Stimulated activated naive CD8-positive, alpha-beta T cell treated with anti-CD3 and anti-CD28 coated beads, Interleukin-15, Interleukin-2, amounts not matched to agents 100 ng/mL and 50 ng/mL, for 24 hours (primary cell): Measurements from ENCODE around the gene EXT2.

Experiments used
- H3K27ac Mint-ChIP-seq: one replicate; pipeline ENCODE4 v1.8.0; 2021; ENCODE audit warnings: mild to moderate bottlenecking, mixed read lengths
- H3K27me3 Mint-ChIP-seq: one replicate; pipeline ENCODE4 v1.8.0; 2021; ENCODE audit warnings: mixed read lengths
- H3K36me3 Mint-ChIP-seq: one replicate; pipeline ENCODE4 v1.8.0; 2021; ENCODE audit warnings: low read depth, mixed read lengths
- H3K4me1 Mint-ChIP-seq: one replicate; pipeline ENCODE4 v1.8.0; 2021; ENCODE audit warnings: low read depth, mixed read lengths
- H3K4me3 Mint-ChIP-seq: one replicate; pipeline ENCODE4 v1.8.0; 2021; ENCODE audit warnings: mild to moderate bottlenecking, mixed read lengths
- H3K9me3 Mint-ChIP-seq: one replicate; pipeline ENCODE4 v1.8.0; 2021; ENCODE audit warnings: mixed read lengths

Gene EXT2

GRCh38 chr11:44158384-44158783 lies 62.9 kb downstream of the EXT2 start:
- Mint-ChIP-seq H3K9me3 (peaks cover 4% of the 10 kb centered on the region), H3K27me3 (no peaks in the 10 kb centered on the region), H3K4me1 (peaks cover 19% of the 10 kb centered on the region), H3K4me3 (no peak overlapping the region), H3K27ac (no peak overlapping the region), H3K36me3 (peaks cover 55% of the 10 kb centered on the region)

- H3K4me1 Mint-ChIP-seq, result peaks cover 19% of the 10 kb centered on the region
Observed at GRCh38 chr11:44159848-44160721, 64.6 kb downstream of the EXT2 start.

GRCh38 chr11:44162004-44162403 lies 66.5 kb downstream of the EXT2 start:
- Mint-ChIP-seq H3K36me3 (peaks cover 30% of the 10 kb centered on the region), H3K9me3 (no peaks in the 10 kb centered on the region), H3K4me3 (no peak overlapping the region), H3K27ac (no peak overlapping the region), H3K4me1 (peaks cover 19% of the 10 kb centered on the region), H3K27me3 (no peaks in the 10 kb centered on the region)

More at GRCh38 chr11:44159848-44160721, 64.6 kb downstream of the EXT2 start:
- H3K36me3 Mint-ChIP-seq, result peaks cover 44% of the 10 kb centered on the region
- no peak overlapping the region for H3K4me3 Mint-ChIP-seq
- H3K27ac Mint-ChIP-seq, result no peak overlapping the region
- H3K27me3 Mint-ChIP-seq, result no peaks in the 10 kb centered on the region
- peaks cover 4% of the 10 kb centered on the region for H3K9me3 Mint-ChIP-seq

GRCh38 chr11:44162662-44163061 lies 67.2 kb downstream of the EXT2 start:
- no peaks in the 10 kb centered on the region for H3K27me3 Mint-ChIP-seq
- peaks cover 23% of the 10 kb centered on the region for H3K36me3 Mint-ChIP-seq
- H3K4me1 Mint-ChIP-seq, result peaks cover 19% of the 10 kb centered on the region
- no peak overlapping the region for H3K4me3 Mint-ChIP-seq
- H3K9me3 Mint-ChIP-seq, result no peaks in the 10 kb centered on the region
- no peak overlapping the region for H3K27ac Mint-ChIP-seq

GRCh38 chr11:44165432-44165831 lies 70.0 kb downstream of the EXT2 start:
- H3K4me3 Mint-ChIP-seq, result no peak overlapping the region
- no peak overlapping the region for H3K27ac Mint-ChIP-seq
- H3K27me3 Mint-ChIP-seq, result no peaks in the 10 kb centered on the region
- H3K4me1 Mint-ChIP-seq, result no peaks in the 10 kb centered on the region
- H3K9me3 Mint-ChIP-seq, result no peaks in the 10 kb centered on the region
- peaks cover 5% of the 10 kb centered on the region for H3K36me3 Mint-ChIP-seq

GRCh38 chr11:44167046-44167445 lies 71.6 kb downstream of the EXT2 start:
- H3K4me3 Mint-ChIP-seq, result no peak overlapping the region
- peaks cover 6% of the 10 kb centered on the region for H3K36me3 Mint-ChIP-seq
- H3K27me3 Mint-ChIP-seq, result no peaks in the 10 kb centered on the region
- H3K4me1 Mint-ChIP-seq, result no peaks in the 10 kb centered on the region
- no peak overlapping the region for H3K27ac Mint-ChIP-seq
- no peaks in the 10 kb centered on the region for H3K9me3 Mint-ChIP-seq

GRCh38 chr11:44171518-44171917 lies 76.0 kb downstream of the EXT2 start:
- Mint-ChIP-seq H3K36me3 (peaks cover 12% of the 10 kb centered on the region), H3K4me1 (no peaks in the 10 kb centered on the region), H3K27ac (no peak overlapping the region), H3K27me3 (no peaks in the 10 kb centered on the region), H3K4me3 (no peak overlapping the region), H3K9me3 (no peaks in the 10 kb centered on the region)

GRCh38 chr11:44172966-44173365 lies 77.5 kb downstream of the EXT2 start:
- H3K4me1 Mint-ChIP-seq, result no peaks in the 10 kb centered on the region
- no peaks in the 10 kb centered on the region for H3K27me3 Mint-ChIP-seq
- H3K36me3 Mint-ChIP-seq, result peaks cover 12% of the 10 kb centered on the region
- no peaks in the 10 kb centered on the region for H3K9me3 Mint-ChIP-seq
- no peak overlapping the region for H3K4me3 Mint-ChIP-seq
- no peak overlapping the region for H3K27ac Mint-ChIP-seq

- H3K9me3 Mint-ChIP-seq, result no peaks in the 10 kb centered on the region
- no peaks in the 10 kb centered on the region for H3K4me1 Mint-ChIP-seq
- H3K27me3 Mint-ChIP-seq, result no peaks in the 10 kb centered on the region
- peaks cover 13% of the 10 kb centered on the region for H3K36me3 Mint-ChIP-seq
- no peak overlapping the region for H3K4me3 Mint-ChIP-seq
- H3K27ac Mint-ChIP-seq, result no peak overlapping the region
Observed at GRCh38 chr11:44174842-44175241, 79.4 kb downstream of the EXT2 start.

GRCh38 chr11:44176546-44177213 lies 81.2 kb downstream of the EXT2 start:
- Mint-ChIP-seq H3K9me3 (no peaks in the 10 kb centered on the region), H3K27ac (no peak overlapping the region), H3K27me3 (no peaks in the 10 kb centered on the region), H3K4me1 (no peaks in the 10 kb centered on the region), H3K36me3 (peaks cover 24% of the 10 kb centered on the region), H3K4me3 (no peak overlapping the region)

GRCh38 chr11:44177905-44178304 lies 82.4 kb downstream of the EXT2 start:
- Mint-ChIP-seq H3K36me3 (peaks cover 22% of the 10 kb centered on the region), H3K27me3 (no peaks in the 10 kb centered on the region), H3K9me3 (no peaks in the 10 kb centered on the region), H3K4me1 (no peaks in the 10 kb centered on the region), H3K27ac (no peak overlapping the region), H3K4me3 (no peak overlapping the region)

- H3K4me1 Mint-ChIP-seq, result no peaks in the 10 kb centered on the region
- H3K27ac Mint-ChIP-seq, result no peak overlapping the region
- peaks cover 22% of the 10 kb centered on the region for H3K36me3 Mint-ChIP-seq
- H3K27me3 Mint-ChIP-seq, result no peaks in the 10 kb centered on the region
- H3K9me3 Mint-ChIP-seq, result no peaks in the 10 kb centered on the region
- H3K4me3 Mint-ChIP-seq, result no peak overlapping the region
Observed at GRCh38 chr11:44178381-44178780, 82.9 kb downstream of the EXT2 start.

- Mint-ChIP-seq H3K36me3 (peaks cover 18% of the 10 kb centered on the region), H3K27ac (no peak overlapping the region), H3K9me3 (no peaks in the 10 kb centered on the region), H3K27me3 (no peaks in the 10 kb centered on the region), H3K4me3 (no peak overlapping the region), H3K4me1 (no peaks in the 10 kb centered on the region)
Observed at GRCh38 chr11:44179173-44179572, 83.7 kb downstream of the EXT2 start.

GRCh38 chr11:44180107-44180506 lies 84.6 kb downstream of the EXT2 start:
- no peaks in the 10 kb centered on the region for H3K4me1 Mint-ChIP-seq
- H3K4me3 Mint-ChIP-seq, result no peak overlapping the region
- no peak overlapping the region for H3K27ac Mint-ChIP-seq
- no peaks in the 10 kb centered on the region for H3K9me3 Mint-ChIP-seq
- H3K36me3 Mint-ChIP-seq, result peaks cover 18% of the 10 kb centered on the region
- H3K27me3 Mint-ChIP-seq, result no peaks in the 10 kb centered on the region

- peaks cover 41% of the 10 kb centered on the region for H3K36me3 Mint-ChIP-seq
- no peaks in the 10 kb centered on the region for H3K27me3 Mint-ChIP-seq
- H3K9me3 Mint-ChIP-seq, result peaks cover 16% of the 10 kb centered on the region
- H3K27ac Mint-ChIP-seq, result no peak overlapping the region
- H3K4me3 Mint-ChIP-seq, result no peak overlapping the region
- peaks cover 16% of the 10 kb centered on the region for H3K4me1 Mint-ChIP-seq
Observed at GRCh38 chr11:44185522-44185921, 90.0 kb downstream of the EXT2 start.
